ENCODE results near the gene NFASC. TPM values are rescaled to one million over a fixed set of nuclear protein-coding genes. Genes with fewer than 3 reads are reported as not detected.

NFASC gene
- total RNA-seq, 2 donors from 2014 or later, result 27.7 to 45.9 TPM

DNA sequence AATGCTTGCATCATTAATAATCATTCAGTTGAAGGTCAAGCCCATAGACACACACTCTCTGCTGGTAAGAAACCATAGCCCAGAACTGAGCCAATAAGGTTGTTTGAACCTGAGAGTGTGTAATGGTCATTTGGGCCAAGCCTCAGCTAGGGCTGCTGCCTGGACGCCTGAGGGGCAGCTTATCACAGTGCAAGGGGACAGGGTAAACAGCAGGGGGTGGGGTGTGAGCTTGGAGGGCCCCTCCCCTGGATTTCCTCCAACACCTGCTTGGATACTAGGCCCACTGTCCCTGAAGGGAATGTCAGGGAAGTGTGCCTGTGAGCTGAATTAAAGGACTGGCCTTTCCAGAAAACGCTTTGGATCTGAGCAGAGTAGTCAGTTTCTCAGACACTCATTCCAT is 147.7 kb downstream of the NFASC start:
- H3K4me1 ChIP-seq (ENCODE audit: control insufficient read depth, insufficient read depth, low read length), result peaks cover 8% of the 10 kb centered on the region
- no peaks in the 10 kb centered on the region for H3K27me3 ChIP-seq (ENCODE audit: control insufficient read depth, insufficient read depth, low read length, poor library complexity, severe bottlenecking)
- H3K36me3 ChIP-seq (ENCODE audit: control insufficient read depth, insufficient read depth, low read length), result no peaks in the 10 kb centered on the region
- DNase-seq, result no peak
- no peaks in the 10 kb centered on the region for H3K9me3 ChIP-seq (ENCODE audit: control insufficient read depth, low read length)
- H3K27ac ChIP-seq (ENCODE audit: low read depth, low read length), result no peak overlapping the region
- Mint-ChIP-seq H3K9me3 (no peaks in the 10 kb centered on the region), H3K36me3 (ENCODE audit: low read depth) (peaks cover 3% of the 10 kb centered on the region), H3K27me3 (ENCODE audit: insufficient read depth) (peaks cover 10% of the 10 kb centered on the region), H3K4me3 (no peak overlapping the region), H3K27ac (no peak overlapping the region), H3K4me1 (peaks cover 17% of the 10 kb centered on the region)
- no peak overlapping the region for H3K9ac ChIP-seq (ENCODE audit: extremely low read depth, low read length, poor library complexity, severe bottlenecking)
- TF ChIP-seq, protein P1, sequence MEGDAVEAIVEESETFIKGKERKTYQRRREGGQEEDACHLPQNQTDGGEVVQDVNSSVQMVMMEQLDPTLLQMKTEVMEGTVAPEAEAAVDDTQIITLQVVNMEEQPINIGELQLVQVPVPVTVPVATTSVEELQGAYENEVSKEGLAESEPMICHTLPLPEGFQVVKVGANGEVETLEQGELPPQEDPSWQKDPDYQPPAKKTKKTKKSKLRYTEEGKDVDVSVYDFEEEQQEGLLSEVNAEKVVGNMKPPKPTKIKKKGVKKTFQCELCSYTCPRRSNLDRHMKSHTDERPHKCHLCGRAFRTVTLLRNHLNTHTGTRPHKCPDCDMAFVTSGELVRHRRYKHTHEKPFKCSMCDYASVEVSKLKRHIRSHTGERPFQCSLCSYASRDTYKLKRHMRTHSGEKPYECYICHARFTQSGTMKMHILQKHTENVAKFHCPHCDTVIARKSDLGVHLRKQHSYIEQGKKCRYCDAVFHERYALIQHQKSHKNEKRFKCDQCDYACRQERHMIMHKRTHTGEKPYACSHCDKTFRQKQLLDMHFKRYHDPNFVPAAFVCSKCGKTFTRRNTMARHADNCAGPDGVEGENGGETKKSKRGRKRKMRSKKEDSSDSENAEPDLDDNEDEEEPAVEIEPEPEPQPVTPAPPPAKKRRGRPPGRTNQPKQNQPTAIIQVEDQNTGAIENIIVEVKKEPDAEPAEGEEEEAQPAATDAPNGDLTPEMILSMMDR (conservative IDR thresholded peaks at IDR 0.05), result no peak
- H3K4me3 ChIP-seq (ENCODE audit: low read length), result no peak overlapping the region
- 79 to 100% methylated on average over 1 to 2 of the region's 2 CpGs for WGBS, 2 experiments (ENCODE audit: insufficient coverage in 1 of 2, insufficient read length in 1 of 2)

DNA sequence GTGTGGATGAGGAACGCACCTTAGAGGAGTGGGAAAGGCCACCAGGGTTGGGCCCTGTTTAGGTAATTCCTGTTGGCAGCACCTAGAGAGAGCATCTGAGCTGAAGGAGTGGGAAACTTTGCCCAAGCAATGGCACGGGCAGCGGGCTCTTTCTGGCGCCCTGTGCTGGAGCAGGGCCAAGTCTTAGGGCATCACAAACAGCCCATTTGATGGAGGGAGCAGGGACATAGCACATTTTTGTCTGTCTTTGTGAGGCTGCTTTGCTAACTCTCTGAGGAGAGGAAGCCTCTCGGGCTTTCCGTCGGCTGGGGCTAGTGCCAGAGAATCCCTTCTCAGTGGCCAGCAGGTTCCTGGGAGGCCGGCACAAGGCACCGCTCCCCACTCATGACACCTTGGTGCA is 149.8 kb downstream of the NFASC start:
- Histone ChIP-seq H3K9ac (ENCODE audit: extremely low read depth, low read length, poor library complexity, severe bottlenecking) (no peak overlapping the region), H3K9me3 (ENCODE audit: control insufficient read depth, low read length) (no peaks in the 10 kb centered on the region), H3K27ac (ENCODE audit: low read depth, low read length) (no peak overlapping the region), H3K27me3 (ENCODE audit: control insufficient read depth, insufficient read depth, low read length, poor library complexity, severe bottlenecking) (no peaks in the 10 kb centered on the region), H3K36me3 (ENCODE audit: control insufficient read depth, insufficient read depth, low read length) (no peaks in the 10 kb centered on the region), H3K4me3 (ENCODE audit: low read length) (no peak overlapping the region), H3K4me1 (ENCODE audit: control insufficient read depth, insufficient read depth, low read length) (no peaks in the 10 kb centered on the region)
- H3K4me1 Mint-ChIP-seq, result peaks cover 22% of the 10 kb centered on the region
- no peak overlapping the region for H3K4me3 Mint-ChIP-seq
- DNase-seq, result no peak
- no peaks in the 10 kb centered on the region for H3K9me3 Mint-ChIP-seq
- H3K36me3 Mint-ChIP-seq (ENCODE audit: low read depth), result peaks cover 3% of the 10 kb centered on the region
- WGBS, 2 experiments (ENCODE audit: insufficient coverage in 1 of 2, insufficient read length in 1 of 2), result 95 to 96% methylated on average over 9 of the region's 9 CpGs
- TF ChIP-seq, protein P1 (conservative IDR thresholded peaks at IDR 0.05), result no peak
- no peak overlapping the region for H3K27ac Mint-ChIP-seq
- peaks cover 10% of the 10 kb centered on the region for H3K27me3 Mint-ChIP-seq (ENCODE audit: insufficient read depth)

DNA sequence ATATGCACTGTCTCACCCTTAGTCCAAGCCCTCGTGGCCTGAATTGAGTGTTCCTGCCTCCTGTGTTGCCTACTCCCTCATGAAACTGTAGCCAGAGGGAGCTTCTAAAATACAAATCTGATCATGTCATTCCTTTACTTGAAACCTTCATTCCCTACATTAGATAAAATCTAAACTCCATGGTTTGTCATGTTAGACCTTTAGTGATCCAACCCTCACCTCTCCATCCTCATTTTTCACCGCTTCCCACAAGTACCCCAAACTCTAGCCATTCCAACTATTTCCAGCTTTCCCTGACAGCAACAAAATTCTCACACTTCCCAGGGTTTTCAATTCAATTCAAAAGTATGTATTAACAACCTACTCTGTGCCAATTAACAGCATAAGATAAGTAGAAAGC is 154.0 kb downstream of the NFASC start:
- no peaks in the 10 kb centered on the region for H3K9me3 ChIP-seq (ENCODE audit: control insufficient read depth, low read length)
- Mint-ChIP-seq H3K27me3 (ENCODE audit: insufficient read depth) (peaks cover 14% of the 10 kb centered on the region), H3K4me3 (no peak overlapping the region), H3K36me3 (ENCODE audit: low read depth) (no peaks in the 10 kb centered on the region), H3K27ac (no peak overlapping the region), H3K9me3 (no peaks in the 10 kb centered on the region), H3K4me1 (peaks cover 26% of the 10 kb centered on the region)
- no peak overlapping the region for H3K4me3 ChIP-seq (ENCODE audit: low read length)
- no peaks in the 10 kb centered on the region for H3K36me3 ChIP-seq (ENCODE audit: control insufficient read depth, insufficient read depth, low read length)
- peaks cover 5% of the 10 kb centered on the region for H3K27me3 ChIP-seq (ENCODE audit: control insufficient read depth, insufficient read depth, low read length, poor library complexity, severe bottlenecking)
- H3K9ac ChIP-seq (ENCODE audit: extremely low read depth, low read length, poor library complexity, severe bottlenecking), result no peak overlapping the region
- H3K4me1 ChIP-seq (ENCODE audit: control insufficient read depth, insufficient read depth, low read length), result peaks cover 9% of the 10 kb centered on the region
- no peak for DNase-seq
- WGBS, 2 experiments (ENCODE audit: insufficient coverage in 1 of 2, insufficient read length in 1 of 2), result 92 to 98% methylated on average over 2 of the region's 2 CpGs
- no peak overlapping the region for H3K27ac ChIP-seq (ENCODE audit: low read depth, low read length)
- TF ChIP-seq, protein P1 (conservative IDR thresholded peaks at IDR 0.05), result no peak
